GM10266 (cell line): ENCODE measurements around the gene PSTPIP1.

Experiments
- DNase-seq: peaks from one replicate; pipeline ENCODE4 v3.0.0; 2012; ENCODE audit errors: extremely low spot score
- TF ChIP-seq, protein P1 (sequence below): IDR thresholded peaks from 2 replicates; pipeline ENCODE4 v1.5.1; 2012; ENCODE audit warnings: mild to moderate bottlenecking, low read depth; ENCODE audit not compliant: control insufficient read depth, insufficient read depth; ENCODE audit errors: missing control alignments

PSTPIP1 gene

DNA sequence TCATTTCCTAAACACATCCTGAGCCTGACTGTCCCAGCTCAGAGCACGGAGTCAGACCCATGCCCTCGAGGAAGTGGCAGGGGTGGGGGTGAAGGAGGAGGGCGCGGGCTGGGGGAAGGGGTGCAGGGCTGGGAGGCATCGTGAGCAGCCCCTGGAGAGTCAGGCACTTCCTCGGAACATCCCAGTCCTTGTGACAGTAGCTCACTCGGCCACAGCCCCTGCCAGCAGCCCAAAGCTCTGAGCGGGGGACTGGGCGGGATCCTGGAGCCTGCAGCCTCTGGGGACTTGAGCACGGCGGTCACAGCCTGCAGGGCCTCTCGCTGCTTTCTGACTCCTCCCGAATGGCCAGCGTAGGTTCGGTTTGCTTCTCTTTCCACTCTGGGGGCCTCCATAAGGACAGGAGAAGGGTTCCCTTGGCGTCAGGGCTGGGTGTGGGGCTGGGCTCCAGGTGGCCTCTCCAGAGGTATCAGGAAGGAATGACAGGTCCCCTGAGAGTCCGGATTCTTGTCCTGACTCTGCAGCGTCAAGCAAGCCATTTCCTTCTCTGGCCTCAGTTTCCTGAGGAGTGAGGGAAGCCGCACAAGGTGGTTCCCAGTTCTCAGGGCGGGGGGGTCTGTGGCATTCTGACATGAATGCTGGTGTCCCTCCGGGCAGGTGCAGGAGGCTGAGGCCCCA lies 20.9 kb downstream of the PSTPIP1 start:
- no peak for DNase-seq
- TF ChIP-seq, protein P1, sequence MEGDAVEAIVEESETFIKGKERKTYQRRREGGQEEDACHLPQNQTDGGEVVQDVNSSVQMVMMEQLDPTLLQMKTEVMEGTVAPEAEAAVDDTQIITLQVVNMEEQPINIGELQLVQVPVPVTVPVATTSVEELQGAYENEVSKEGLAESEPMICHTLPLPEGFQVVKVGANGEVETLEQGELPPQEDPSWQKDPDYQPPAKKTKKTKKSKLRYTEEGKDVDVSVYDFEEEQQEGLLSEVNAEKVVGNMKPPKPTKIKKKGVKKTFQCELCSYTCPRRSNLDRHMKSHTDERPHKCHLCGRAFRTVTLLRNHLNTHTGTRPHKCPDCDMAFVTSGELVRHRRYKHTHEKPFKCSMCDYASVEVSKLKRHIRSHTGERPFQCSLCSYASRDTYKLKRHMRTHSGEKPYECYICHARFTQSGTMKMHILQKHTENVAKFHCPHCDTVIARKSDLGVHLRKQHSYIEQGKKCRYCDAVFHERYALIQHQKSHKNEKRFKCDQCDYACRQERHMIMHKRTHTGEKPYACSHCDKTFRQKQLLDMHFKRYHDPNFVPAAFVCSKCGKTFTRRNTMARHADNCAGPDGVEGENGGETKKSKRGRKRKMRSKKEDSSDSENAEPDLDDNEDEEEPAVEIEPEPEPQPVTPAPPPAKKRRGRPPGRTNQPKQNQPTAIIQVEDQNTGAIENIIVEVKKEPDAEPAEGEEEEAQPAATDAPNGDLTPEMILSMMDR, result no peak

DNA sequence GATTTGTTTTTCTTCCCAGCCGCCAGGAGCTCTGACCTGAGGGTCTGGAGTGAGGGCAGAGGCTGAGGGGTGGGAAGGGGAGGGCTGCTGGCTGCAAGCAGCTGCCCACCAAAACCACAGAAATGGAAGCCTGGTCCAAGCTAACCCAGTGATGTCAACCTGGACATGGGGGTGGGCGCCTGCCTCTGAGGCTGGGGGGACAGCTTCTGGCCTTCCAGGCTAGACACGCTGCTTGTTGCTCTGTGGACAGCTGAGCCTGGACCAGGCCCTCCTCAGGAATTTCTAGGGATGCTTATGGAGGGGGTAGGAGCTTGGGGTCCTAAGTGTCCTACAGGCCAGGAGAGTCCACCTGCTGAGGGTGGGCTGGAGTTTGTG lies 21.4 kb downstream of the PSTPIP1 start:
- no peak for DNase-seq
- TF ChIP-seq, protein P1, result no peak

DNA sequence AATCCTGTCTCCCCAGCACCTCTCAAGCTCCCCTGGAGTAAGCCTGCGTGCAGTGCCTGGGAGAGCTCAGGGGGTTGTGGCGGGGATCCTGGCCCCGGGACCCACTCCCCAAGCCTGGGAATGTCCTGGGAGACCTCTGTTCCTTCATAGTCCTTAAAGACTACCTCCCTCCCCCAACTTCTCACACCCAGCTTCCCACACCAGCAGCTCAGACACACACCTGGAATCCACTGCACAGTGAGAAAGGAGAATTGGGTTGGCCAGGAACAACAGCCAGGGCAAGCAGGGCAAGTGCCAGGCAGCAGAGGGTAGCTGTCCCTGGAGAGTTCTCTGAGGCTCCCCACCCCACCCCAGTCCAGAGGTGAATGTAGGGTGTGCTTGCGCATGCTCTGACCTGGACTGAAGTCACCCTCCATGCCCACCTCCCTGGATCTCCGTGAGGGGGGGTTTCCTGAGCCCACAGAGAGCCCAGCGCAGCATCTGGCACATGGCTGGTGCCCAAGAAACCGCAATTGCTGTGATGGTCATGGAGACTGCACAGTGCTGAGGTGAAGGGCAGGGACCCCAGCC lies 22.2 kb downstream of the PSTPIP1 start:
- DNase-seq, result no peak
- TF ChIP-seq, protein P1, result no peak

DNA sequence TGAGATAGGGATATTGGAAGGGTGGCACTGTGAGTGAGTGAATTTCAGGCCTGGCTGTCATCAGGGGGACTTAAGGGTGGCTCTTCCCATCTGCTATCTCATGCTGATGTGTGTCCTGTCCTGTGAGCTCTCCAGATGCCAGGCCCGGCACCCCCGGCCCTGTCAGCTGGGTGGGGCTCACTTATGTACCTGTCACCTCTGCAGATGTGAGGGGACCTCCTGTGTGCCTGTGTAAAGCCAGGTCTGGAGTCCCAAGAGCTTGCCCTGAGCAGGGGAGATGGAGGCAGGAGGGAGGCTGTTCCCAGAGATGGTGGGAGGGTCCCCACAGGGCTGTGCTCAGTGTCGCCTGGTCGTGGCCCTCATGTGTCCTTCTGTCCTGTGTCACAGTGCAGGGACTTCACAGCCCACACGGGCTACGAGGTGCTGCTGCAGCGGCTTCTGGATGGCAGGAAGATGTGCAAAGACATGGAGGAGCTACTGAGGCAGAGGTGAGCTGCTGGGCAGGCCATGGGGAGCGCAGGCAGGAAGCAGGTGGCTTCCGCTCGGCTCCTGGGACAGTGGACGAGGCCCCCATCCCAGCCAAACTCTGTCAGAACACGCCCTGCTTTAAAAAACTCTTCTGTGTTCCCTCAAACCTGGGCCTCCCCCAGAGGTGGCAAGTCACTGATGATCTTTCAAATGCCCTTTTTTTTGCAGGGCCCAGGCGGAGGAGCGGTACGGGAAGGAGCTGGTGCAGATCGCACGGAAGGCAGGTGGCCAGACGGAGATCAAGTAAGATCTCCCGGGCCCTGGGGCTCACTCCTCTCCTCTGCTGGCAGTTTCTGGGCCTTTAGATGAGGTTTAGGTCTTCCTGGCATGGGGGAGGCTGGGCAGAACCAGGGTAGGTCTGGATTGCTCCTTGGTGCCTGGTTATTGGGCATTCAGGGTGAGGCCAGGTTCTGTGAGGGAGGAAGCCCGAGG lies 23.1 kb downstream of the PSTPIP1 start:
- TF ChIP-seq, protein P1, result no peak
- DNase-seq, result no peak

DNA sequence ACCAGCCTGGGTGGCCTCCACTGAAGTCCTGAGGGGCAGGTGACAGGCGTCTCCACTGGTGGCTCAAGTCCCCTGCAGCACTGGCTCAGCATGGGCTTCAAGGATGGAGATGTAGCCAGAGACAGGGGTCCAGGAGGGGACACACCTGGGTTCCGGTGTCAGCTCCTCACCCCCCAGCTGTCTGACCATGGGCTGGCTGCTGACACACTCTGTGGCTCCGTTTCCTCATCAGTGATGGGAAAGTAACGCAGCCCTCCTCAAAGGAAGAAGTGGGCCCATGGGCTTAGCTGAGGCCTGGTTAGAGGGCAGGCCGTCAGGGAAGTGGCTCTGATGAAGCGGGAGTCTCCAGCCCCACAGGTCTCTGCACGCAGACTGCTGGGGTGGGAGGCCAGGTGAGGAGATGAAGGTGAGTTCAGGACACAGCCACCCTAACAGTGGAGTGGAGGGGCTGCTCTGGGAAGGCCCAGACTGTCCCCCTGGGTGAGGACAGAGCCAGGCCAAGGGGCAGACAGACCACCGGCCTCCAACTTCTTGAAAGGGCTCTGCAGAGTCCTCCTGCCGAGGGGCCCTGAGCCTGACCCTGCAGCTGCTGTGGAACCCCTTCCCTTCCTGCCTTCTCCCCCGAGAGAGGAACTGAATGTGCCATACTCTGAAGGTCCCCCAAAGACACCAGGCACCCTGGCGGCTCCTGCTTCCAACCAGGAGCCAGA lies 24.0 kb downstream of the PSTPIP1 start:
- no peak for DNase-seq
- TF ChIP-seq, protein P1, result no peak

DNA sequence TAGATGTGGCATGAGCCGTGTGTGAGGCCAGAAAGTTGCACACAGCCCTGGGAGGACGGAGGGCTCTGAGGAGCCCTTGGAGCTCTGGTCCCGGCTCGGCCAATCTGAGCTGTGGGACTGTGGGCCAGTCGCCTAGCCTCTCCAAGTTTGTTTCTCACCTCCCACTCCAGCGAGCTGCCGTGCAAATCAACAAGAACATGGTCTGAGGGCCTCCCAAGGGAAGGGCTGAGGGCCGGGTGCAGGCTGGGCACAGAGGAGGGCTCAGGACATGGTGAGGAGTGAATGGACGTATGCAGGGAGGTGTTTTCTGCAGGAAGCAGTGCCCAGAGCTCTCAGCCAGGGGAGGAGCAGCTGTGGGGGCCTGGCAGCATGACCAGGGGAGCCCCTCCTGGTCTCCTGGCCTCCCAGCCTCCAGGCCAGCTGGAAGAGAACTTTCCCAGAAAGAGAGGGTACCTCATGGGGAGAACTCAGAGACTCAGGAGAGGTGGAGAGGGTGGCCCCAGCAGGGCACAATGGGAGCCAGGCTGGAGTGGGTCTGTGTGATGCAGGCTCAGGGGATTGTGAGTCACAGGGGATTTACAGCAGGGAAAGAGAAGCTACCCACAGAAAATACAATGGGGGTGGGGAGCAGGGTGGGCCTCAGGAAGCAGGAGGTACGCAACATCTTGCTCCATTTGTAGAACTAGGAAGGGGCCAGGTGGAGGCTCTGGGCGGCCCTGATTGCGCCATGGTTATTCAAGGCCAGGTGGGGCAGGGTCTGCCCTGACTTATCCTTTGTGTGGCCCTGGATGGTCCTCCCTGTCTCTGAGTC lies 24.8 kb downstream of the PSTPIP1 start:
- no peak for DNase-seq
- TF ChIP-seq, protein P1, result no peak
